Neural cell (in vitro differentiated cells): ENCODE data around the gene OR1J2.

Experiments
- EP300 ChIP-seq: fragments of 450-650 bp; conservative IDR thresholded peaks from 2 replicates; pipeline ENCODE4 v1.6.1; 2014; ENCODE audit warnings: antibody characterized with exemption, mild to moderate bottlenecking, moderate library complexity; ENCODE audit not compliant: poor library complexity, severe bottlenecking
- EZH2 ChIP-seq: fragments of 200-600, 300-800 bp; shearing (Covaris generic), sonication (generic); IDR thresholded peaks from 2 replicates; pipeline ENCODE4 v1.6.1; 2014; ENCODE audit warnings: antibody characterized with exemption, low read length, borderline replicate concordance, mild to moderate bottlenecking; ENCODE audit not compliant: insufficient read depth, poor library complexity, severe bottlenecking
- MXI1 ChIP-seq: fragments of 450-650 bp; conservative IDR thresholded peaks from 2 replicates; pipeline ENCODE4 v1.6.1; 2014; ENCODE audit warnings: antibody characterized with exemption, mild to moderate bottlenecking; ENCODE audit not compliant: poor library complexity, severe bottlenecking
- POLR2AphosphoS5 ChIP-seq: IDR thresholded peaks from 2 replicates; pipeline ENCODE4 v1.6.1; 2012
- RAD21 ChIP-seq: fragments of 450-650 bp; conservative IDR thresholded peaks from 2 replicates; pipeline ENCODE4 v1.6.1; 2014; ENCODE audit warnings: antibody characterized with exemption, mild to moderate bottlenecking, moderate library complexity
- SMC3 ChIP-seq: fragments of 450-650 bp; conservative IDR thresholded peaks from 2 replicates; pipeline ENCODE4 v1.6.1; 2014; ENCODE audit warnings: antibody characterized with exemption, mild to moderate bottlenecking, moderate library complexity; ENCODE audit not compliant: poor library complexity
- TAF1 ChIP-seq: IDR thresholded peaks from 2 replicates; pipeline ENCODE4 v1.6.1; 2012; ENCODE audit warnings: low read depth
- TF ChIP-seq, protein P1 (sequence below): fragments of 450-650 bp; IDR thresholded peaks from 2 replicates; pipeline ENCODE4 v1.5.1; 2014; ENCODE audit warnings: antibody characterized with exemption, mild to moderate bottlenecking, moderate library complexity; ENCODE audit not compliant: poor library complexity, severe bottlenecking

DNA sequence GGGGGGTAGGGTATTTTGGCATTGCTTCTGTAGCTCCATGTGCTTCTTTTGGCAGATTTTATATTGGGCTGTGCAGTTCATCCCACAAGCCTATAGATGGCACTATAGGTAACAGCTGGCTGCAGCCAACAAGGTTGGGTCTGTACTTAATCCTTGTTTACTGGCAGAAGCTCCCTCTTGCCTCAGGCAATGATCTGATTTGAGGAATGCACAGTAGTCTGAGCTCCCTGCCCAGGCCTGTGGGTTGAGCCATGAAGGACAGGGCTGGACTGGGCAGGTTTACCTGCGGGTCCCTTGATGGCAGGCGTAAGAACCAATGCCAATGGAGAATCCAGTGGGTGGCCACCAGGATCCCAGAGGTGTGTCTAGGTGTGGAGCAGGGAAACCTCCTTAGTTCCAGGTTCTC lies 11.7 kb upstream of the OR1J2 start:
- TF ChIP-seq EZH2: no peak
- TF ChIP-seq, protein P1, sequence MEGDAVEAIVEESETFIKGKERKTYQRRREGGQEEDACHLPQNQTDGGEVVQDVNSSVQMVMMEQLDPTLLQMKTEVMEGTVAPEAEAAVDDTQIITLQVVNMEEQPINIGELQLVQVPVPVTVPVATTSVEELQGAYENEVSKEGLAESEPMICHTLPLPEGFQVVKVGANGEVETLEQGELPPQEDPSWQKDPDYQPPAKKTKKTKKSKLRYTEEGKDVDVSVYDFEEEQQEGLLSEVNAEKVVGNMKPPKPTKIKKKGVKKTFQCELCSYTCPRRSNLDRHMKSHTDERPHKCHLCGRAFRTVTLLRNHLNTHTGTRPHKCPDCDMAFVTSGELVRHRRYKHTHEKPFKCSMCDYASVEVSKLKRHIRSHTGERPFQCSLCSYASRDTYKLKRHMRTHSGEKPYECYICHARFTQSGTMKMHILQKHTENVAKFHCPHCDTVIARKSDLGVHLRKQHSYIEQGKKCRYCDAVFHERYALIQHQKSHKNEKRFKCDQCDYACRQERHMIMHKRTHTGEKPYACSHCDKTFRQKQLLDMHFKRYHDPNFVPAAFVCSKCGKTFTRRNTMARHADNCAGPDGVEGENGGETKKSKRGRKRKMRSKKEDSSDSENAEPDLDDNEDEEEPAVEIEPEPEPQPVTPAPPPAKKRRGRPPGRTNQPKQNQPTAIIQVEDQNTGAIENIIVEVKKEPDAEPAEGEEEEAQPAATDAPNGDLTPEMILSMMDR: peak; percentile 44
- no peak for TF ChIP-seq RAD21
- TF ChIP-seq POLR2AphosphoS5: no peak
- no peak for TF ChIP-seq SMC3
- TF ChIP-seq TAF1: no peak
- no peak for TF ChIP-seq EP300
- TF ChIP-seq MXI1: no peak
